Endothelial cell of umbilical vein (primary cell): ENCODE data around the gene EHMT1. TPM values are rescaled to one million over a fixed set of nuclear protein-coding genes. Genes with fewer than 3 reads are reported as not detected.

ENCODE experiments used
- BruUV-seq: library from RNA; stranded (reverse); fragments of 400-500 nt; replicated peaks from 2 replicates; lab custom pipeline; 2021; lab: Mats Ljungman, UMichigan
- CTCF ChIA-PET: fragments of 300-600, 350-600 bp; sonication (Branson Sonifier 250); formaldehyde crosslinking; loops from one replicate; lab custom pipeline; 2021; ENCODE audit warnings: antibody characterized with exemption, inconsistent platforms; lab: Charles Lee
- POLR2A ChIA-PET: fragments of 300-600, 350-600 bp; sonication (Branson Sonifier 250); formaldehyde crosslinking; loops from one replicate; lab custom pipeline; 2021; ENCODE audit warnings: antibody characterized with exemption, inconsistent platforms; lab: Charles Lee
- DNase-seq: peaks from one replicate; pipeline ENCODE4 v3.0.0-alpha.2; 2011; ENCODE audit warnings: low read depth, low spot score
- FAIRE-seq: peaks from 2 replicates; lab custom pipeline; 2011; peaks lifted over from hg19 to GRCh38; lab: Jason Lieb, UNC
- H2AFZ ChIP-seq: 2 replicates; pipeline ENCODE4 v1.6.0; 2012; ENCODE audit warnings: low read depth, low read length, control low read depth, inconsistent platforms
- H3K27ac ChIP-seq: 2 replicates; pipeline ENCODE4 v1.5.1; 2011; ENCODE audit warnings: low read depth, mild to moderate bottlenecking, control low read depth, low read length, moderate library complexity; ENCODE audit not compliant: insufficient read depth
- H3K27me3 ChIP-seq, 2 experiments: 2 replicates each; pipeline versions ENCODE4 v1.6.0 to v1.6.1; 2011; ENCODE audit warnings: low read length in 2 of 2, mixed read lengths in 1 of 2; ENCODE audit not compliant: control insufficient read depth in 2 of 2, insufficient read depth in 2 of 2
- H3K36me3 ChIP-seq, 2 experiments: 2 replicates in 1 of 2; 3 replicates in 1 of 2; pipeline ENCODE4 v1.5.1; 2011; ENCODE audit warnings: low read length in 2 of 2, mild to moderate bottlenecking in 1 of 2, moderate library complexity in 1 of 2; ENCODE audit not compliant: control insufficient read depth in 2 of 2, insufficient read depth in 2 of 2; ENCODE audit errors: extremely low read depth in 1 of 2
- H3K4me1 ChIP-seq: 3 replicates; pipeline ENCODE4 v1.5.1; 2011; ENCODE audit warnings: mild to moderate bottlenecking, low read length; ENCODE audit not compliant: control insufficient read depth, insufficient read depth; ENCODE audit errors: extremely low read depth
- H3K4me2 ChIP-seq: 2 replicates; pipeline ENCODE4 v1.6.1; 2011; ENCODE audit warnings: low read length, control low read depth, mixed read lengths; ENCODE audit not compliant: insufficient read depth
- H3K4me3 ChIP-seq, 3 experiments: fragments of 200-600 bp in 1 of 3; sonication (generic), shearing (Covaris generic) in 1 of 3; replicated peaks in 1 of 3; 2 replicates each; pipeline ENCODE4 v1.5.1; 2011 to 2016; ENCODE audit warnings: control low read depth in 3 of 3, low read length in 3 of 3, mild to moderate bottlenecking in 2 of 3, inconsistent platforms in 1 of 3, low read depth in 1 of 3, moderate library complexity in 1 of 3; ENCODE audit not compliant: insufficient read depth in 1 of 3
- H3K79me2 ChIP-seq: 2 replicates; pipeline ENCODE4 v1.6.0; 2012; ENCODE audit warnings: low read length, inconsistent platforms; ENCODE audit not compliant: control insufficient read depth, insufficient read depth
- H3K9ac ChIP-seq: replicated peaks from 2 replicates; pipeline ENCODE3; 2011; ENCODE audit warnings: low read length, control low read depth; ENCODE audit not compliant: insufficient read depth; ENCODE audit errors: extremely low read depth
- H3K9me1 ChIP-seq: replicated peaks from 3 replicates; pipeline ENCODE4 v1.6.0; 2011; ENCODE audit warnings: mild to moderate bottlenecking, low read length; ENCODE audit not compliant: control insufficient read depth, insufficient read depth; ENCODE audit errors: extremely low read depth
- H3K9me3 ChIP-seq: replicated peaks from 2 replicates; pipeline ENCODE4 v1.5.1; 2012; ENCODE audit warnings: low read length, inconsistent platforms; ENCODE audit not compliant: control insufficient read depth, insufficient read depth
- H4K20me1 ChIP-seq: replicated peaks from 2 replicates; pipeline ENCODE3; 2011; ENCODE audit warnings: mild to moderate bottlenecking, low read length; ENCODE audit not compliant: control insufficient read depth, insufficient read depth; ENCODE audit errors: extremely low read depth
- CTCF ChIP-seq, 2 donors: IDR thresholded peaks; 1 replicate in 1 of 2; 2 replicates in 1 of 2; pipeline ENCODE4 v1.5.1; 2011; ENCODE audit warnings: low read length in 2 of 2, mild to moderate bottlenecking in 2 of 2, moderate library complexity in 2 of 2, control low read depth in 1 of 2, inconsistent platforms in 1 of 2, low read depth in 1 of 2; ENCODE audit not compliant: insufficient read depth in 1 of 2; ENCODE audit errors: extremely low read depth in 1 of 2
- EZH2 ChIP-seq: IDR thresholded peaks from 2 replicates; pipeline ENCODE4 v1.6.1; 2012; ENCODE audit warnings: borderline replicate concordance, low read depth, mild to moderate bottlenecking, moderate library complexity, low read length, inconsistent platforms; ENCODE audit not compliant: severe bottlenecking
- FOS ChIP-seq: IDR thresholded peaks from 2 replicates; pipeline ENCODE4 v1.6.1; 2011; ENCODE audit warnings: mild to moderate bottlenecking, low read length, moderate library complexity, borderline replicate concordance; ENCODE audit not compliant: insufficient read depth
- GATA2 ChIP-seq: IDR thresholded peaks from 2 replicates; pipeline ENCODE4 v1.7.0; 2011; ENCODE audit warnings: low read depth, mild to moderate bottlenecking, moderate library complexity, mixed read lengths, low read length; ENCODE audit not compliant: insufficient read length, insufficient read depth
- JUN ChIP-seq: IDR thresholded peaks from 2 replicates; pipeline ENCODE4 v1.6.1; 2011; ENCODE audit warnings: borderline replicate concordance, low read depth; ENCODE audit not compliant: insufficient read length, insufficient read depth
- MAX ChIP-seq: IDR thresholded peaks from 2 replicates; pipeline ENCODE4 v1.6.1; 2011; ENCODE audit not compliant: insufficient read depth, insufficient read length
- MYC ChIP-seq: IDR thresholded peaks from one replicate; pipeline ENCODE4 v1.6.1; 2011; ENCODE audit warnings: mild to moderate bottlenecking, low read depth, low read length
- POLR2A ChIP-seq: IDR thresholded peaks from 2 replicates; pipeline ENCODE4 v1.6.1; 2012; ENCODE audit warnings: low read depth, mild to moderate bottlenecking, control low read depth, low read length
- POLR2AphosphoS5 ChIP-seq: IDR thresholded peaks from 2 replicates; pipeline ENCODE4 v1.6.1; 2012; ENCODE audit warnings: low read depth, mild to moderate bottlenecking, control low read depth, low read length, moderate library complexity; ENCODE audit not compliant: insufficient read depth
- dilution Hi-C: fragments of 300-500 bp; cut with MboI; formaldehyde crosslinking; loops from one replicate; pipeline ENCODE4 v1.15.0; 2019; ENCODE audit warnings: low sequenced_read_pairs; ENCODE audit not compliant: extremely low pct_ligation_motif_present
- intact Hi-C: fragments of 100-400 bp; cut with micrococcal nuclease; formaldehyde crosslinking; loops from one replicate; pipeline ENCODE4 v1.10.0; 2022
- polyA plus RNA-seq, 4 experiments: library from polyadenylated mRNA; depleted of rRNA in 3 of 4; stranded (reverse) in 3 of 4; unstranded in 1 of 4; fragments of >200 nt; gene quantifications; 2 replicates each; pipeline versions ENCODE4 v1.2.1 to v1.2.3, GENCODE V29; 2011 to 2012; ENCODE audit warnings: missing spikeins in 1 of 4
- total RNA-seq: library from RNA; stranded (reverse); gene quantifications from 2 replicates; pipeline ENCODE4 v1.2.3, GENCODE V29; 2021

EHMT1 gene
- total and polyA plus RNA-seq, 2 donors (not counting 3 experiments of a cell fraction or from before 2014, with no cell fraction given), result 48.2 to 104 TPM

GRCh38 chr9:137777761-137778160, 159.0 kb downstream of the EHMT1 start:
- Histone ChIP-seq H4K20me1 (no peaks in the 10 kb centered on the region), H3K9ac (no peak overlapping the region), H3K4me1 (no peaks in the 10 kb centered on the region), H3K27ac (no peak overlapping the region), H3K9me3 (no peaks in the 10 kb centered on the region), H3K4me3 (no peak overlapping the region), H3K9me1 (no peaks in the 10 kb centered on the region), H2AFZ (no peak overlapping the region), H3K27me3 (no peaks in the 10 kb centered on the region), H3K36me3 (peaks cover 12 to 53% of the 10 kb centered on the region in 2 experiments), H3K79me2 (no peaks in the 10 kb centered on the region), H3K4me2 (no peak overlapping the region)
- dilution Hi-C loops (no loop called here), intact Hi-C loops (no loop called here)
- ChIA-PET POLR2A (no interaction called here), CTCF (no interaction called here)
- BruUV-seq, result no TSS peak
- DNase-seq (no peak), FAIRE-seq (no peak)
- TF ChIP-seq FOS, result no peak
- no peak for TF ChIP-seq POLR2AphosphoS5
- TF ChIP-seq EZH2, result no peak
- TF ChIP-seq MAX, result no peak
- no peak for TF ChIP-seq GATA2
- TF ChIP-seq MYC, result no peak
- no peak for TF ChIP-seq POLR2A
- TF ChIP-seq JUN, result no peak
- no peak for TF ChIP-seq CTCF (IDR thresholded peaks at IDR 0.05; ENCODE audit: extremely low read depth in 1 of 2, insufficient read depth in 1 of 2, low read depth in 1 of 2, low read length in 2 of 2)
